GM12878 (cell line): ENCODE data around the gene TRABD2A. TPM values are rescaled to one million over a fixed set of nuclear protein-coding genes. Genes with fewer than 3 reads are reported as not detected.

ENCODE experiments used
- ATAC-seq: fragments of 200-7000 bp; cut with Tn5 transposase; 3 replicates; pipeline ENCODE4 v1.9.1; 2020; ENCODE audit warnings: mild to moderate bottlenecking, moderate library complexity
- BruUV-seq: library from RNA; stranded (reverse); fragments of 400-500 nt; replicated peaks from 2 replicates; lab custom pipeline; 2021; lab: Mats Ljungman, UMichigan
- CTCF ChIA-PET: fragments of 300-600 bp; sonication (Branson Sonifier 250); formaldehyde crosslinking; extraction: SDS; loops from one replicate; lab custom pipeline; 2021; ENCODE audit warnings: inconsistent platforms; lab: Yijun Ruan, JAX
- POLR2A ChIA-PET: fragments of 350-600 bp; formaldehyde crosslinking; extraction: SDS; loops from one replicate; lab custom pipeline; 2021; ENCODE audit warnings: inconsistent platforms; lab: Charles Lee
- RAD21 ChIA-PET: fragments of 300-600 bp; sonication (Branson Sonifier 250); formaldehyde crosslinking; loops from one replicate; lab custom pipeline; 2023; ENCODE audit warnings: antibody characterized with exemption; ENCODE audit not compliant: unreplicated experiment; lab: Charles Lee
- SMC1A ChIA-PET: fragments of 300-600 bp; sonication (Branson Sonifier 250); formaldehyde crosslinking; loops from one replicate; lab custom pipeline; 2023; ENCODE audit not compliant: unreplicated experiment, uncharacterized antibody; lab: Charles Lee
- DNase-seq: peaks from one replicate; pipeline ENCODE4 v3.0.0-alpha.2; 2011; ENCODE audit warnings: low read depth, low spot score
- FAIRE-seq: peaks from 3 replicates; lab custom pipeline; 2011; peaks lifted over from hg19 to GRCh38; lab: Jason Lieb, UNC
- H2AFZ ChIP-seq: 2 replicates; pipeline ENCODE4 v1.6.0; 2011; ENCODE audit warnings: low read depth, low read length, control low read depth; ENCODE audit not compliant: control insufficient read depth
- H3K27ac ChIP-seq: 2 replicates; pipeline ENCODE4 v1.5.1; 2011; ENCODE audit warnings: control low read depth; ENCODE audit not compliant: control insufficient read depth, insufficient read depth
- H3K27me3 ChIP-seq, 2 experiments: replicated peaks in 1 of 2; 2 replicates each; pipeline versions ENCODE4 v1.6.0 to v1.6.1; 2011; ENCODE audit warnings: low read length in 1 of 2; ENCODE audit not compliant: control insufficient read depth in 2 of 2, insufficient read depth in 2 of 2
- H3K36me3 ChIP-seq, 2 experiments: 2 replicates each; pipeline ENCODE4 v1.5.1; 2011; ENCODE audit warnings: low read length in 1 of 2; ENCODE audit not compliant: control insufficient read depth in 2 of 2, insufficient read depth in 2 of 2
- H3K4me1 ChIP-seq: 2 replicates; pipeline ENCODE4 v1.6.1; 2011; ENCODE audit warnings: mild to moderate bottlenecking, low read length, moderate library complexity, mixed read lengths; ENCODE audit not compliant: control insufficient read depth, insufficient read depth
- H3K4me2 ChIP-seq: 2 replicates; pipeline ENCODE4 v1.6.0; 2011; ENCODE audit warnings: control low read depth; ENCODE audit not compliant: control insufficient read depth, insufficient read depth
- H3K4me3 ChIP-seq: fragments of 200-600 bp; sonication (generic); 2 replicates; pipeline ENCODE4 v1.5.1; 2016
- H3K79me2 ChIP-seq: 2 replicates; pipeline ENCODE4 v1.6.0; 2011; ENCODE audit warnings: low read length; ENCODE audit not compliant: control insufficient read depth, insufficient read depth
- H3K9ac ChIP-seq: 2 replicates; pipeline ENCODE4 v1.8.0; 2011; ENCODE audit warnings: low read length, control low read depth, mixed read lengths; ENCODE audit not compliant: control insufficient read depth, insufficient read depth
- H3K9me3 ChIP-seq: replicated peaks from 3 replicates; pipeline ENCODE4 v1.5.1; 2011; ENCODE audit warnings: mild to moderate bottlenecking, low read length; ENCODE audit not compliant: control insufficient read depth, insufficient read depth
- H4K20me1 ChIP-seq: 2 replicates; pipeline ENCODE4 v1.6.0; 2011; ENCODE audit not compliant: control insufficient read depth, insufficient read depth
- CREM ChIP-seq: IDR thresholded peaks from 2 replicates; pipeline ENCODE4 v1.6.1; 2014; ENCODE audit warnings: antibody characterized with exemption, low read depth
- KLF5 ChIP-seq: fragments of 450-650 bp; IDR thresholded peaks from 2 replicates; pipeline ENCODE4 v1.6.1; 2014; ENCODE audit warnings: mild to moderate bottlenecking; ENCODE audit not compliant: partially characterized antibody
- PAX8 ChIP-seq: fragments of 450-650 bp; IDR thresholded peaks from 2 replicates; pipeline ENCODE4 v1.6.1; 2017; ENCODE audit warnings: mild to moderate bottlenecking, moderate library complexity
- POLR2AphosphoS2 ChIP-seq: IDR thresholded peaks from 2 replicates; pipeline ENCODE4 v1.6.1; 2011; ENCODE audit warnings: low read depth, mild to moderate bottlenecking, low read length, improper control_type of control experiment, moderate library complexity
- POLR2AphosphoS5 ChIP-seq: IDR thresholded peaks from 2 replicates; pipeline ENCODE4 v1.6.1; 2011; ENCODE audit warnings: mild to moderate bottlenecking, low read length, inconsistent platforms
- RBBP5 ChIP-seq: fragments of 200-600 bp; sonication (generic); conservative IDR thresholded peaks from 2 replicates; pipeline ENCODE4 v1.6.1; 2016
- SIN3A ChIP-seq: IDR thresholded peaks from 2 replicates; pipeline ENCODE4 v1.6.1; 2012; ENCODE audit warnings: low read depth, low read length, improper control_type of control experiment
- SPI1 ChIP-seq: IDR thresholded peaks from 2 replicates; pipeline ENCODE4 v1.6.1; 2011; ENCODE audit warnings: low read depth, mild to moderate bottlenecking, low read length, moderate library complexity, borderline replicate concordance; ENCODE audit not compliant: insufficient read depth
- SREBF1 ChIP-seq: IDR thresholded peaks from 2 replicates; pipeline ENCODE4 v1.6.1; 2012; ENCODE audit warnings: mild to moderate bottlenecking, low read length
- TCF7 ChIP-seq: IDR thresholded peaks from 2 replicates; pipeline ENCODE4 v1.6.1; 2014; ENCODE audit warnings: antibody characterized with exemption, borderline replicate concordance
- WGBS: methylation state at CpG from one replicate; pipeline ENCODE4 v1.1.6; 2016; ENCODE audit warnings: low lambda C conversion rate; ENCODE audit not compliant: insufficient replicate concordance, insufficient coverage; ENCODE audit errors: missing lambda C conversion rate; 5-methylcytosine and 5-hydroxymethylcytosine counted together
- in situ Hi-C: fragments of 300-500 bp; cut with MboI; formaldehyde crosslinking; loops from 9 replicates; pipeline ENCODE4 v1.14.3; 2018; ENCODE audit warnings: mixed read lengths
- intact Hi-C: fragments of 100-400 bp; cut with micrococcal nuclease; formaldehyde crosslinking; loops from one replicate; pipeline ENCODE4 v1.14.2; 2022; ENCODE audit not compliant: unreplicated experiment
- polyA plus RNA-seq, 11 experiments: library from polyadenylated mRNA; depleted of rRNA in 4 of 11; unstranded in 6 of 11; stranded (reverse) in 5 of 11; fragments of >200 nt; fragmentation: Nextera tagmentation in 4 of 11; fragmentation: Illumina TruSeq in 1 of 11; extraction: Ambion mirVana in 4 of 11; extraction: Trizol in 1 of 11; gene quantifications; 1 replicate in 1 of 11; 2 replicates in 10 of 11; pipeline versions ENCODE4 v1.2.1 to v1.2.3, GENCODE V29; 2011 to 2016; ENCODE audit warnings: inconsistent platforms in 2 of 11, missing spikeins in 2 of 11, low read depth in 1 of 11
- total RNA-seq, 4 experiments: library from RNA; depleted of rRNA in 3 of 4; stranded (reverse); fragments of >200 nt in 3 of 4; fragmentation: Illumina TruSeq in 1 of 4; extraction: Trizol in 1 of 4; gene quantifications; 2 replicates each; pipeline versions ENCODE4 v1.2.1 to v1.2.3, GENCODE V29; 2013 to 2021
- TF ChIP-seq, protein P1 (sequence below): fragments of 150-350 bp; IDR thresholded peaks from 2 replicates; pipeline ENCODE4 v1.6.1; 2016; ENCODE audit warnings: low read depth, low read length
- TF ChIP-seq, protein P2 (sequence below): fragments of 450-650 bp; IDR thresholded peaks from 2 replicates; pipeline ENCODE4 v1.6.1; 2017; ENCODE audit warnings: borderline replicate concordance
- TF ChIP-seq, protein P3 (sequence below): fragments of 450-650 bp; conservative IDR thresholded peaks from 2 replicates; pipeline ENCODE4 v1.6.1; 2017; ENCODE audit warnings: mild to moderate bottlenecking, moderate library complexity
- TF ChIP-seq, protein P4 (sequence below): fragments of 450-650 bp; IDR thresholded peaks from 2 replicates; pipeline ENCODE4 v1.6.1; 2016; ENCODE audit warnings: mild to moderate bottlenecking

TRABD2A gene
- total and polyA plus RNA-seq, 10 of the 15 experiments (the other 5 are each of a cell fraction or from before 2014, with no cell fraction given): 1.4 to 7.6 (median 4.1) TPM

DNA sequence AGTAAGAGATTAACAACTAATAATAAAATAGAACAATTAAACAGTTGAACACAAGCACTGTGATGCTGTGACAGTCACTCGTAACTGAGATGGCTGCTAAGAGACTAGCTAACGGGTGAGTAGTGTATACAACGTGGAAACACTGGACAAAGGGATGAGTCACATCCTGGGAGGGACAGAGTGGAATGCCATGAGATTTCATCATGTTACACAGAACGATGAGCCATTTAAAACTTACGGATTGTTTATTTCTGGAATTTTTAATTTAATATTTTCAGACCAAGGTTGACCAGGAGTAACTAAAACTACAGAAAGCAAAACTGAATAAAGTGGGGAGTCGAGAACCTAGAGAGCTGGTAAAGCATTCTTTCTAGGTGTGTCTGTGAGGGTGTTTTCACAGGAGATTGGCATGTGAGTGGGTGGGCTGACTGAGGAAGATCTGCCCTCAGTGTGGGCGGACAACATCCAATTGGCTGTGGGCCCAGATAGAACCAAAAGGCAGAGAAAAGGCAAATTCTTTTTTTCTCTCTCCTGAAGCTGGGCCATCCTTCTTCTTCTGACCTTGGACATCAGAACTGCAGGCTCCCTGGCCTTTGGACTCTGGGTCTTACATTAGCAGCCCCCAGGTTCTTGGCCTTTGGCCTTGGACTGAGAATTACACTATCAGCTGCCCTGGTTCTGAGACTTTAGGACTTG is 39.1 kb upstream of the TRABD2A start (continued):
- no peak for TF ChIP-seq TCF7

DNA sequence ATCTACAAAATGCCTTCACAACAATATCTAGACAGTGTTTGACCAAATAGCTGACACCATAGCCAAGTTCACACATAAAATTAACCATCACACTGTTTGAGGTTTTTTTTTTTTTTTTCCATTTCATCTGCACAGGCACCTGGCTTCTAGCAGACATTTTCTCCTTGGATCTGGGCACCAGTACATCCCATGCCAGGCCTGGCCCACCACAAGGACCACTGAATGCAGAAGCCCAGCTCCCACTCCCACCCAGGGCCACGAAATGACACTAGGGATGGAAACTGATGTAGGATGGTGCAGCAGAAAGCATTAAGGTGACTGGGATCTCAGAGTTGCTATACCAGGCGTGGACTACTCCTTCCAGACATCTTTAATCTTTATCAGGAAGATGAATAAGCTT is 37.5 kb upstream of the TRABD2A start:
- in situ Hi-C loops (no loop called here), intact Hi-C loops (no loop called here)
- no peaks in the 10 kb centered on the region for H3K27me3 ChIP-seq
- ChIA-PET SMC1A (interaction anchor here (0.6 to 5.1 kb wide), 7 partner anchors 11 to 56 kb away, joined by 3 to 52 read pairs (median 15); partner anchors contain the start of gene TMSB10), CTCF (interaction anchor here (1.0 to 2.8 kb wide), 4 partner anchors 11 to 26 kb away, joined by 3 to 26 read pairs (median 10); no protein-coding TSS in a partner anchor), RAD21 (interaction anchor here (1.5 to 3.0 kb wide), 7 partner anchors 12 to 38 kb away, joined by 4 to 27 read pairs (median 14); partner anchors contain the start of gene TMSB10), POLR2A (interaction anchor here (0.7 to 4.0 kb wide), 9 partner anchors 12 to 463 kb away, joined by 4 to 71 read pairs (median 7); partner anchors contain the start of gene TMSB10)
- H3K36me3 ChIP-seq: no peaks in the 10 kb centered on the region
- ATAC-seq (no peak), FAIRE-seq (no peak), DNase-seq (no peak)
- H3K4me3 ChIP-seq: no peak overlapping the region
- no peak overlapping the region for H3K9ac ChIP-seq
- BruUV-seq: no TSS peak
- 58% methylated on average over 2 of the region's 2 CpGs for WGBS
- no peaks in the 10 kb centered on the region for H3K79me2 ChIP-seq
- no peak overlapping the region for H2AFZ ChIP-seq
- no peak overlapping the region for H3K27ac ChIP-seq
- H4K20me1 ChIP-seq: no peaks in the 10 kb centered on the region
- no peak overlapping the region for H3K4me2 ChIP-seq
- H3K9me3 ChIP-seq: no peaks in the 10 kb centered on the region
- peaks cover 19% of the 10 kb centered on the region for H3K4me1 ChIP-seq
- TF ChIP-seq, protein P1, sequence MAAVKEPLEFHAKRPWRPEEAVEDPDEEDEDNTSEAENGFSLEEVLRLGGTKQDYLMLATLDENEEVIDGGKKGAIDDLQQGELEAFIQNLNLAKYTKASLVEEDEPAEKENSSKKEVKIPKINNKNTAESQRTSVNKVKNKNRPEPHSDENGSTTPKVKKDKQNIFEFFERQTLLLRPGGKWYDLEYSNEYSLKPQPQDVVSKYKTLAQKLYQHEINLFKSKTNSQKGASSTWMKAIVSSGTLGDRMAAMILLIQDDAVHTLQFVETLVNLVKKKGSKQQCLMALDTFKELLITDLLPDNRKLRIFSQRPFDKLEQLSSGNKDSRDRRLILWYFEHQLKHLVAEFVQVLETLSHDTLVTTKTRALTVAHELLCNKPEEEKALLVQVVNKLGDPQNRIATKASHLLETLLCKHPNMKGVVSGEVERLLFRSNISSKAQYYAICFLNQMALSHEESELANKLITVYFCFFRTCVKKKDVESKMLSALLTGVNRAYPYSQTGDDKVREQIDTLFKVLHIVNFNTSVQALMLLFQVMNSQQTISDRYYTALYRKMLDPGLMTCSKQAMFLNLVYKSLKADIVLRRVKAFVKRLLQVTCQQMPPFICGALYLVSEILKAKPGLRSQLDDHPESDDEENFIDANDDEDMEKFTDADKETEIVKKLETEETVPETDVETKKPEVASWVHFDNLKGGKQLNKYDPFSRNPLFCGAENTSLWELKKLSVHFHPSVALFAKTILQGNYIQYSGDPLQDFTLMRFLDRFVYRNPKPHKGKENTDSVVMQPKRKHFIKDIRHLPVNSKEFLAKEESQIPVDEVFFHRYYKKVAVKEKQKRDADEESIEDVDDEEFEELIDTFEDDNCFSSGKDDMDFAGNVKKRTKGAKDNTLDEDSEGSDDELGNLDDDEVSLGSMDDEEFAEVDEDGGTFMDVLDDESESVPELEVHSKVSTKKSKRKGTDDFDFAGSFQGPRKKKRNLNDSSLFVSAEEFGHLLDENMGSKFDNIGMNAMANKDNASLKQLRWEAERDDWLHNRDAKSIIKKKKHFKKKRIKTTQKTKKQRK: no peak
- TF ChIP-seq KLF5 (no peak), PAX8 (no peak), SPI1 (no peak), CREM (no peak), SIN3A (no peak), POLR2AphosphoS2 (no peak), SREBF1 (no peak), POLR2AphosphoS5 (no peak), RBBP5 (no peak)
- TF ChIP-seq, protein P2, sequence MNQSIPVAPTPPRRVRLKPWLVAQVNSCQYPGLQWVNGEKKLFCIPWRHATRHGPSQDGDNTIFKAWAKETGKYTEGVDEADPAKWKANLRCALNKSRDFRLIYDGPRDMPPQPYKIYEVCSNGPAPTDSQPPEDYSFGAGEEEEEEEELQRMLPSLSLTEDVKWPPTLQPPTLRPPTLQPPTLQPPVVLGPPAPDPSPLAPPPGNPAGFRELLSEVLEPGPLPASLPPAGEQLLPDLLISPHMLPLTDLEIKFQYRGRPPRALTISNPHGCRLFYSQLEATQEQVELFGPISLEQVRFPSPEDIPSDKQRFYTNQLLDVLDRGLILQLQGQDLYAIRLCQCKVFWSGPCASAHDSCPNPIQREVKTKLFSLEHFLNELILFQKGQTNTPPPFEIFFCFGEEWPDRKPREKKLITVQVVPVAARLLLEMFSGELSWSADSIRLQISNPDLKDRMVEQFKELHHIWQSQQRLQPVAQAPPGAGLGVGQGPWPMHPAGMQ: no peak
- TF ChIP-seq, protein P3, sequence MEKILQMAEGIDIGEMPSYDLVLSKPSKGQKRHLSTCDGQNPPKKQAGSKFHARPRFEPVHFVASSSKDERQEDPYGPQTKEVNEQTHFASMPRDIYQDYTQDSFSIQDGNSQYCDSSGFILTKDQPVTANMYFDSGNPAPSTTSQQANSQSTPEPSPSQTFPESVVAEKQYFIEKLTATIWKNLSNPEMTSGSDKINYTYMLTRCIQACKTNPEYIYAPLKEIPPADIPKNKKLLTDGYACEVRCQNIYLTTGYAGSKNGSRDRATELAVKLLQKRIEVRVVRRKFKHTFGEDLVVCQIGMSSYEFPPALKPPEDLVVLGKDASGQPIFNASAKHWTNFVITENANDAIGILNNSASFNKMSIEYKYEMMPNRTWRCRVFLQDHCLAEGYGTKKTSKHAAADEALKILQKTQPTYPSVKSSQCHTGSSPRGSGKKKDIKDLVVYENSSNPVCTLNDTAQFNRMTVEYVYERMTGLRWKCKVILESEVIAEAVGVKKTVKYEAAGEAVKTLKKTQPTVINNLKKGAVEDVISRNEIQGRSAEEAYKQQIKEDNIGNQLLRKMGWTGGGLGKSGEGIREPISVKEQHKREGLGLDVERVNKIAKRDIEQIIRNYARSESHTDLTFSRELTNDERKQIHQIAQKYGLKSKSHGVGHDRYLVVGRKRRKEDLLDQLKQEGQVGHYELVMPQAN: no peak
- TF ChIP-seq, protein P4, sequence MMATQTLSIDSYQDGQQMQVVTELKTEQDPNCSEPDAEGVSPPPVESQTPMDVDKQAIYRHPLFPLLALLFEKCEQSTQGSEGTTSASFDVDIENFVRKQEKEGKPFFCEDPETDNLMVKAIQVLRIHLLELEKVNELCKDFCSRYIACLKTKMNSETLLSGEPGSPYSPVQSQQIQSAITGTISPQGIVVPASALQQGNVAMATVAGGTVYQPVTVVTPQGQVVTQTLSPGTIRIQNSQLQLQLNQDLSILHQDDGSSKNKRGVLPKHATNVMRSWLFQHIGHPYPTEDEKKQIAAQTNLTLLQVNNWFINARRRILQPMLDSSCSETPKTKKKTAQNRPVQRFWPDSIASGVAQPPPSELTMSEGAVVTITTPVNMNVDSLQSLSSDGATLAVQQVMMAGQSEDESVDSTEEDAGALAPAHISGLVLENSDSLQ: no peak
